GM13976 (cell line): ENCODE measurements around the gene HS1BP3.

ENCODE experiments used
- DNase-seq: peaks from one replicate; pipeline ENCODE4 v3.0.0; 2012; ENCODE audit warnings: low spot score
- CTCF ChIP-seq: IDR thresholded peaks from 2 replicates; pipeline ENCODE4 v1.5.1; 2012; ENCODE audit warnings: borderline replicate concordance, mild to moderate bottlenecking; ENCODE audit not compliant: insufficient read depth; ENCODE audit errors: extremely low read depth, missing control alignments, control extremely low read depth
- in situ Hi-C: fragments of 300-500 bp; cut with MboI; formaldehyde crosslinking; loops from one replicate; pipeline ENCODE4 v1.12.0; 2022; ENCODE audit warnings: low sequenced_read_pairs, mixed read lengths, inconsistent platforms; ENCODE audit not compliant: unreplicated experiment

HS1BP3 gene

GRCh38 chr2:20646446-20646845, 4.5 kb downstream of the HS1BP3 start:
- in situ Hi-C loops = loop anchor here (25.0 kb wide), 2 partner anchors 409 to 509 kb away; partner anchors contain the start of gene SDC1
- TF ChIP-seq CTCF = no peak
- DNase-seq = no peak

- in situ Hi-C loops = loop anchor here (25.0 kb wide), 2 partner anchors 408 to 508 kb away; partner anchors contain the start of gene SDC1
- no peak for TF ChIP-seq CTCF
- DNase-seq = no peak
Observed at GRCh38 chr2:20645761-20646160, 5.1 kb downstream of the HS1BP3 start.

- DNase-seq = no peak
- in situ Hi-C loops = loop anchor here (25.0 kb wide), 2 partner anchors 408 to 508 kb away; partner anchors contain the start of gene SDC1
- no peak for TF ChIP-seq CTCF
Observed at GRCh38 chr2:20645301-20645701, 5.6 kb downstream of the HS1BP3 start.

GRCh38 chr2:20643826-20644225, 7.1 kb downstream of the HS1BP3 start:
- in situ Hi-C loops = loop anchor here (5.0 to 25.0 kb wide), 3 partner anchors 202 to 507 kb away; partner anchors contain the start of gene SDC1
- no peak for DNase-seq
- TF ChIP-seq CTCF = no peak

GRCh38 chr2:20643060-20643459, 7.8 kb downstream of the HS1BP3 start:
- in situ Hi-C loops = loop anchor here (5.0 to 25.0 kb wide), 3 partner anchors 201 to 506 kb away; partner anchors contain the start of gene SDC1

More at GRCh38 chr2:20643060-20643459, 7.8 kb downstream of the HS1BP3 start:
- DNase-seq = no peak
- no peak for TF ChIP-seq CTCF
